ENCODE results near the gene NACC1.
A peak's percentile ranks its signal among the peaks of the same experiment; 100 is the strongest.
"Not testable (repeated sequence)": the region's sequence is repeated elsewhere in the genome, so short reads cannot be mapped to it uniquely, and the experiment has no call there.

NACC1 gene

GRCh38 chr19:13166151-13166550 is 48.1 kb downstream of the NACC1 start:
- DNase-seq = not testable (repeated sequence)

GRCh38 chr19:13169769-13170168 is 51.7 kb downstream of the NACC1 start:
- no peak for DNase-seq

- DNase-seq = no peak
Observed at GRCh38 chr19:13171146-13171545, 53.1 kb downstream of the NACC1 start.

GRCh38 chr19:13172346-13173138 is 54.5 kb downstream of the NACC1 start:
- DNase-seq = peak; percentile 41

GRCh38 chr19:13173139-13173737 is 55.2 kb downstream of the NACC1 start:
- no peak for DNase-seq

GRCh38 chr19:13176345-13176744 is 58.3 kb downstream of the NACC1 start:
- no peak for DNase-seq

GRCh38 chr19:13177584-13177983 is 59.5 kb downstream of the NACC1 start:
- not testable (repeated sequence) for DNase-seq

GRCh38 chr19:13178291-13178690 is 60.2 kb downstream of the NACC1 start:
- not testable (repeated sequence) for DNase-seq

- DNase-seq = no peak
Observed at GRCh38 chr19:13181747-13182388, 63.8 kb downstream of the NACC1 start.

- DNase-seq = not testable (repeated sequence)
Observed at GRCh38 chr19:13184926-13185325, 66.9 kb downstream of the NACC1 start.

GRCh38 chr19:13185763-13186657 is 67.9 kb downstream of the NACC1 start:
- DNase-seq = not testable (repeated sequence)

GRCh38 chr19:13186688-13187087 is 68.6 kb downstream of the NACC1 start:
- not testable (repeated sequence) for DNase-seq

- no peak for DNase-seq
Observed at GRCh38 chr19:13187419-13187818, 69.4 kb downstream of the NACC1 start.

GRCh38 chr19:13189600-13189999 is 71.5 kb downstream of the NACC1 start:
- DNase-seq = no peak
